A549 (cell line): ENCODE measurements around the gene SCAMP2.

Experiments
- MAFK ChIP-seq: fragments of 450-650 bp; IDR thresholded peaks from 2 replicates; pipeline ENCODE4 v1.6.1; 2014; ENCODE audit not compliant: partially characterized antibody
- MYC ChIP-seq: IDR thresholded peaks from 2 replicates; pipeline ENCODE4 v1.6.1; 2012; ENCODE audit warnings: mild to moderate bottlenecking, inconsistent platforms, low read length, improper control_type of control experiment, borderline replicate concordance
- POLR2AphosphoS2 ChIP-seq: conservative IDR thresholded peaks from 2 replicates; pipeline ENCODE4 v1.6.1; 2012; ENCODE audit warnings: low read length, improper control_type of control experiment, inconsistent platforms
- TF ChIP-seq, protein P1 (sequence below): fragments of >200 bp; sonication (Bioruptor Twin); formaldehyde crosslinking; IDR thresholded peaks from 3 replicates; pipeline ENCODE4 v1.5.1; 2016

- TF ChIP-seq, protein P1, sequence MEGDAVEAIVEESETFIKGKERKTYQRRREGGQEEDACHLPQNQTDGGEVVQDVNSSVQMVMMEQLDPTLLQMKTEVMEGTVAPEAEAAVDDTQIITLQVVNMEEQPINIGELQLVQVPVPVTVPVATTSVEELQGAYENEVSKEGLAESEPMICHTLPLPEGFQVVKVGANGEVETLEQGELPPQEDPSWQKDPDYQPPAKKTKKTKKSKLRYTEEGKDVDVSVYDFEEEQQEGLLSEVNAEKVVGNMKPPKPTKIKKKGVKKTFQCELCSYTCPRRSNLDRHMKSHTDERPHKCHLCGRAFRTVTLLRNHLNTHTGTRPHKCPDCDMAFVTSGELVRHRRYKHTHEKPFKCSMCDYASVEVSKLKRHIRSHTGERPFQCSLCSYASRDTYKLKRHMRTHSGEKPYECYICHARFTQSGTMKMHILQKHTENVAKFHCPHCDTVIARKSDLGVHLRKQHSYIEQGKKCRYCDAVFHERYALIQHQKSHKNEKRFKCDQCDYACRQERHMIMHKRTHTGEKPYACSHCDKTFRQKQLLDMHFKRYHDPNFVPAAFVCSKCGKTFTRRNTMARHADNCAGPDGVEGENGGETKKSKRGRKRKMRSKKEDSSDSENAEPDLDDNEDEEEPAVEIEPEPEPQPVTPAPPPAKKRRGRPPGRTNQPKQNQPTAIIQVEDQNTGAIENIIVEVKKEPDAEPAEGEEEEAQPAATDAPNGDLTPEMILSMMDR, result no peak
- no peak for TF ChIP-seq MYC
- no peak for TF ChIP-seq POLR2AphosphoS2
- TF ChIP-seq MAFK, result no peak
Observed at GRCh38 chr15:74885461-74885860, 12.3 kb upstream of the SCAMP2 start.
